Lower leg skin (tissue), 4 donors: ENCODE data around the gene SMIM36. TPM values are rescaled to one million over a fixed set of nuclear protein-coding genes. Genes with fewer than 3 reads are reported as not detected.
A peak's percentile ranks its signal among the peaks of the same experiment; 100 is the strongest.
"Not testable (repeated sequence)": the region's sequence is repeated elsewhere in the genome, so short reads cannot be mapped to it uniquely, and the experiment has no call there.

Experiments
- DNase-seq, 2 donors: peaks; one replicate each; pipeline ENCODE4 v3.0.0-alpha.2; 2019; ENCODE audit warnings: low spot score in 2 of 2
- H3K4me3 ChIP-seq: fragments of 200-600 bp; sonication (generic); 2 replicates; pipeline ENCODE4 v1.5.1; 2017; ENCODE audit warnings: mild to moderate bottlenecking, low read depth; ENCODE audit not compliant: poor library complexity, severe bottlenecking
- POLR2A ChIP-seq, 2 donors: fragments of 450-650 bp; IDR thresholded peaks; one replicate each; pipeline ENCODE4 v1.6.1; 2016 to 2017; ENCODE audit warnings: antibody characterized with exemption in 2 of 2, mild to moderate bottlenecking in 1 of 2, moderate library complexity in 1 of 2
- WGBS, 2 donors: methylation state at CpG; one replicate each; pipeline ENCODE4 v1.1.5; 2018; 5-methylcytosine and 5-hydroxymethylcytosine counted together
- intact Hi-C: fragments of 100-400 bp; cut with DNase I; formaldehyde crosslinking; loops from one replicate; pipeline ENCODE4 v1.15.0; 2023; ENCODE audit warnings: low total_unique reads
- total RNA-seq, 4 donors: library from RNA; depleted of rRNA; stranded (reverse); fragments of >200 nt; gene quantifications; one replicate each; pipeline ENCODE4 v1.1.0, GENCODE V29; 2016
- TF ChIP-seq, protein P1 (sequence below), 3 donors: fragments of 450-650 bp; IDR thresholded peaks; one replicate each; pipeline ENCODE4 v1.5.1; 2016; ENCODE audit warnings: antibody characterized with exemption in 3 of 3, mild to moderate bottlenecking in 3 of 3, moderate library complexity in 2 of 3

SMIM36 gene
- total RNA-seq, 4 donors from 2014 or later: not detected

DNA sequence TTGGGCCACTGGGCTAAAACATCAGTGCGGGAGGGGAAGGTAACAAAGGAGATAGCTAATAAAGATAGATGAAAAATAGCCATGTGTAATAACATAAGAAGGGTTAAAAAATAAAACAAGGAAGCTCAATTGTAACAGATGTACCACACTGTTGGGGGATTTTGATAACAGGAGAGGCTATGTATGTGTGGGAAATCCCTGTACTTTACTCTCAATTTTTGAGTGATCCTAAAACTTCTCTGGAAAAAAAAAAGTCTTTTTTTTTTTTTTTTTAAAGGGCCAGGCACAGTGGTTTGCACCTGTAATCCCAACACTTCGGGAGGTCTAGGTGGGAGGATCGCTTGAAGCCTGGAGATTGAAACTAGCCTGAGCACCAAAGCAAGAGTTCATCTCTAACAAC is 87.7 kb downstream of the SMIM36 start:
- H3K4me3 ChIP-seq: no peak overlapping the region
- DNase-seq: no peak
- intact Hi-C loops: no loop called here
- WGBS, 2 donors: 80% methylated on average over 3 of the region's 3 CpGs
- TF ChIP-seq, protein P1, sequence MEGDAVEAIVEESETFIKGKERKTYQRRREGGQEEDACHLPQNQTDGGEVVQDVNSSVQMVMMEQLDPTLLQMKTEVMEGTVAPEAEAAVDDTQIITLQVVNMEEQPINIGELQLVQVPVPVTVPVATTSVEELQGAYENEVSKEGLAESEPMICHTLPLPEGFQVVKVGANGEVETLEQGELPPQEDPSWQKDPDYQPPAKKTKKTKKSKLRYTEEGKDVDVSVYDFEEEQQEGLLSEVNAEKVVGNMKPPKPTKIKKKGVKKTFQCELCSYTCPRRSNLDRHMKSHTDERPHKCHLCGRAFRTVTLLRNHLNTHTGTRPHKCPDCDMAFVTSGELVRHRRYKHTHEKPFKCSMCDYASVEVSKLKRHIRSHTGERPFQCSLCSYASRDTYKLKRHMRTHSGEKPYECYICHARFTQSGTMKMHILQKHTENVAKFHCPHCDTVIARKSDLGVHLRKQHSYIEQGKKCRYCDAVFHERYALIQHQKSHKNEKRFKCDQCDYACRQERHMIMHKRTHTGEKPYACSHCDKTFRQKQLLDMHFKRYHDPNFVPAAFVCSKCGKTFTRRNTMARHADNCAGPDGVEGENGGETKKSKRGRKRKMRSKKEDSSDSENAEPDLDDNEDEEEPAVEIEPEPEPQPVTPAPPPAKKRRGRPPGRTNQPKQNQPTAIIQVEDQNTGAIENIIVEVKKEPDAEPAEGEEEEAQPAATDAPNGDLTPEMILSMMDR (IDR thresholded peaks at IDR 0.05): no peak
- no peak for TF ChIP-seq POLR2A (IDR thresholded peaks at IDR 0.05)

DNA sequence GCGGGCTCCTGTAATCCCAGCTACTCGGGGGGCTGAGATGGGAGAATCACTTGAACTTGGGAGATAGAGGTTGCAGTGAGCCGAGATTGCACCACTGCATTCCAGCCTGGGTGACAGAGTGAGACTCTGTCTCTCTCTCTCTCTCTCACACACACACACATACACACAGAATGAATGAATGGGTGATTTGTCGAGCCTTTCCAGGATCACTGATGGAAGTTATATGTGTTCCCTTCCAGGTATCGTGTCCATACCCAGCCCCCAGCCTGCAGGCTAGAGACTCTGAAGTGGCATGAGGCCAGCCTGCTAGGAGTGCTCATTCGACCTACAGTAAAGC is 88.5 kb downstream of the SMIM36 start:
- DNase-seq, H3K4me3 ChIP-seq, intact Hi-C loops: not testable (repeated sequence)
- 67 to 71% methylated on average over 6 of the region's 6 CpGs for WGBS, 2 donors

DNA sequence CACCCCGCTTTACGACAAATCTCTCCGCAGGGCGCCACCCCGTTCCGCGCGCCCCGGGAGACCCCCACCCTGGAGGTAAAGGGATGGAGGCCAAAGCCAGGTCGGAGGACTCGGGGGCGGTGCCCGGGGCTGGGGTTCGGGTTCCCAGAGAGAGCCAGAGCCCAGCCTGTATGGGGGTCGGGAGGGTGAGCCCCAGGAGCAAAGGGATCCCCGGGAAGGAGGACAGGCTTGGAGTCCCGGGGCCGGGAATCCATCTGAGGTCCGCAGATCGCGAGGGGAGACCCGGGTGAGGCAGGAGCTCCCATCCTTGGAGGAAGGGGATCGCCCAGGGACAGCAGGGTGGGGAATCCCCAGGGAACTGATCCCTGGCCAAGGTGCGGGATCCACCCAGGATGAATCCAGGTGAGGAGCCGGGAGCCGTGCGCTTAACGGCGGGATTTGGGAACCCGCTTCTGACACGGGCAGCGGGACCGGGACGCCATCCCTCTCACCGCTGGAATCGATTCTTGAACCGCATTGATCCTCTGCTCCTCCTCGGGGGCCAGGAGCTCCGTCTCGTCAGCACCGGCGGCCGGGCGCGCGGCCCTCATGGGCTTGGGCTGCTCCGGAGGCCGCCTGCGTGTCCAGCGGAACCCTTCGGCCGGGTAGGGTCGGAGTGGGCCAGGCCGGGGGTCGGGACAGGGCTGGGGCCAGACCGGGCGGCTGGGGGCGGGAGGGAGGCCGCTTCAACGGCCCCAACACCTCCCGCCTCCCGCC is 89.9 kb downstream of the SMIM36 start, which contains the start of gene MMD:
Gene MMD (minus strand): TSS at position 657 of the 756 bp plus-strand sequence. CDS start 140 bp downstream, at position 517.
- TF ChIP-seq POLR2A (IDR thresholded peaks at IDR 0.05): no peak
- TF ChIP-seq, protein P1 (IDR thresholded peaks at IDR 0.05): no peak
- intact Hi-C loops: no loop called here
- peak within 1 kb of the TSS; percentile 77 for H3K4me3 ChIP-seq
- 0 to 2% methylated on average over 15 to 22 of the region's 62 CpGs for WGBS, 2 donors
- DNase-seq: peak; percentile 42 to 89

GRCh38 chr17:55420776-55421178 is 90.5 kb downstream of the SMIM36 start:
- H3K4me3 ChIP-seq: peak overlapping the region; percentile 77
- intact Hi-C loops: no loop called here
- WGBS, 2 donors: 1 to 4% methylated on average over 15 to 21 of the region's 21 CpGs
- TF ChIP-seq, protein P1 (IDR thresholded peaks at IDR 0.05): no peak
- TF ChIP-seq POLR2A (IDR thresholded peaks at IDR 0.05): no peak
- peak; percentile 38 to 92 for DNase-seq

DNA sequence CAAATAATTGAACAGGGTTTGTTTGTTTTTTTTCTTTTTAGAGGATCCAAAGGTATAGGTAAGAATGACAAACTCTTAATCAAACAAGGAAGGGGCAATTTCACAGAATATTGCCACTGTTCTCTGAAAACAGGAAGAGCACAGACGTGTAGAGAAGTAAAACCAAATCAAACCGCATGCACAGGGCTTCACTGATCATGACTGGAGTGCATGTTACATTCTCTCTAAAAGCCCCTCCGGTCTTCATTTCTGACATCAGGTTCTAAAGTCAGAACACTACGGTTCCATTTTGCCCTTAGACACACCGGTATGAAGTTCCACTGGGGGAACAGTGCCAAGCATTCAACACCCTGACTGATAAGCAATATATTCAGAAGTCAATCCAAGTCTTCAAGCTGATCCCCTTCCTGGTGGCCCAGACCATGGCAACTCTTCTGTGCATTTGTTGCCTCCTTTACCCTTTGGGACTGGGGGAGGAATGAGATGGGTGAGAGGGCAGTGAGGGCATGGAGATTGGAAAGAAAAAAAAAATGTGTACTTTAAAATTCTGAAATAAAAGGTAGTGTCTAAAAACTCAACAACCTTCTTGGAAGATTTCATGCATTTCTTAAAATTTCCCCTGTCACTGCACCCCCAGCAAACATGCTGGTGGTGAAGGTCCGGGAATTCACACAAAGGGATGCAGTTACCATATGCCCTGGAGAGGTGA is 91.0 kb downstream of the SMIM36 start:
- intact Hi-C loops: no loop called here

More for the DNA sequence above, 91.0 kb downstream of the SMIM36 start:
- WGBS, 2 donors: 41 to 43% methylated on average over 6 of the region's 6 CpGs
- TF ChIP-seq, protein P1 (IDR thresholded peaks at IDR 0.05): no peak
- no peak for TF ChIP-seq POLR2A (IDR thresholded peaks at IDR 0.05)
- peak overlapping the region; percentile 77 for H3K4me3 ChIP-seq
- no peak for DNase-seq
